Gastrocnemius medialis (tissue), 4 donors: ENCODE data around the gene RRP8.

ENCODE experiments used
- POLR2A ChIP-seq, 2 donors: fragments of 450-650 bp; IDR thresholded peaks; one replicate each; pipeline ENCODE4 v1.6.1; 2017; ENCODE audit warnings: antibody characterized with exemption in 2 of 2, mild to moderate bottlenecking in 2 of 2, moderate library complexity in 2 of 2
- TF ChIP-seq, protein P1 (sequence below), 5 experiments: fragments of 450-650 bp in 3 of 5; fragments of 200-600 bp in 2 of 5; sonication (generic) in 2 of 5; IDR thresholded peaks in 4 of 5; conservative IDR thresholded peaks in 1 of 5; 1 replicate in 4 of 5; 2 replicates in 1 of 5; pipeline ENCODE4 v1.5.1; 2016 to 2019; ENCODE audit warnings: antibody characterized with exemption in 5 of 5, mild to moderate bottlenecking in 3 of 5, moderate library complexity in 3 of 5

DNA sequence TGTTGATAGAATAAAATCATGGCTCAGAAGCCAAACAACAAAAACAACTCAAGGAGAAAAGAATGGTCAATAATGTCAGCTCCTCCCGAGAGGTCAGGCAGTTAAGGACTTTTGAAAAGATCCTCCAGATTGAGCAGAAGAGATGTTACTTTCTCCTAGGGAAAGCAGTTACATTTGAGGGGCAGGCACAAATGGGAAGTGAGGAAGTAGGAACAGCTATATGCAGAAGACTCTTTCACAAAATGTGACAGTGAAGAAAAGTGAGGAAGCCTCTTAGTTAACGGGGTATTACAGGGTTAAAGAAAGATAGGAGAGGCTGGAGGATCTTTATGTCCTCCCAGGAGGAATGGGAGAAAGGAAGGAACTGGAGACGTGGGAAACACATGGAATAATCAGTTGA is 48.8 kb upstream of the RRP8 start:
- TF ChIP-seq POLR2A (IDR thresholded peaks at IDR 0.05): no peak
- TF ChIP-seq, protein P1, sequence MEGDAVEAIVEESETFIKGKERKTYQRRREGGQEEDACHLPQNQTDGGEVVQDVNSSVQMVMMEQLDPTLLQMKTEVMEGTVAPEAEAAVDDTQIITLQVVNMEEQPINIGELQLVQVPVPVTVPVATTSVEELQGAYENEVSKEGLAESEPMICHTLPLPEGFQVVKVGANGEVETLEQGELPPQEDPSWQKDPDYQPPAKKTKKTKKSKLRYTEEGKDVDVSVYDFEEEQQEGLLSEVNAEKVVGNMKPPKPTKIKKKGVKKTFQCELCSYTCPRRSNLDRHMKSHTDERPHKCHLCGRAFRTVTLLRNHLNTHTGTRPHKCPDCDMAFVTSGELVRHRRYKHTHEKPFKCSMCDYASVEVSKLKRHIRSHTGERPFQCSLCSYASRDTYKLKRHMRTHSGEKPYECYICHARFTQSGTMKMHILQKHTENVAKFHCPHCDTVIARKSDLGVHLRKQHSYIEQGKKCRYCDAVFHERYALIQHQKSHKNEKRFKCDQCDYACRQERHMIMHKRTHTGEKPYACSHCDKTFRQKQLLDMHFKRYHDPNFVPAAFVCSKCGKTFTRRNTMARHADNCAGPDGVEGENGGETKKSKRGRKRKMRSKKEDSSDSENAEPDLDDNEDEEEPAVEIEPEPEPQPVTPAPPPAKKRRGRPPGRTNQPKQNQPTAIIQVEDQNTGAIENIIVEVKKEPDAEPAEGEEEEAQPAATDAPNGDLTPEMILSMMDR (IDR thresholded peaks at IDR 0.05 in 4 of 5, conservative IDR thresholded peaks at IDR 0.05 in 1 of 5): no peak
